Measurements from ENCODE around the gene ZNF860. TPM values are rescaled to one million over a fixed set of nuclear protein-coding genes. Genes with fewer than 3 reads are reported as not detected.
"Not testable (repeated sequence)": the region's sequence is repeated elsewhere in the genome, so short reads cannot be mapped to it uniquely, and the experiment has no call there.

ZNF860 gene
- total RNA-seq, 4 donors from 2014 or later = under 0.01 to 0.66 (median 0.28) TPM

- no peak overlapping the region for H3K27ac ChIP-seq (replicated peaks in 1 of 4)
- no peaks in the 10 kb centered on the region for H3K27me3 ChIP-seq
- H3K4me3 ChIP-seq = no peak overlapping the region
- no peaks in the 10 kb centered on the region for H3K4me1 ChIP-seq
- 80% methylated on average over 3 of the region's 3 CpGs for WGBS
- DNase-seq (ENCODE audit: extremely low spot score) = no peak
- intact Hi-C loops (cut with DNase I) = no loop called here
- H3K36me3 ChIP-seq = no peaks in the 10 kb centered on the region
- TF ChIP-seq EP300 (IDR thresholded peaks at IDR 0.05) = no peak
- no peak for TF ChIP-seq POLR2AphosphoS5 (IDR thresholded peaks at IDR 0.05)
- TF ChIP-seq POLR2A (IDR thresholded peaks at IDR 0.05; ENCODE audit: low read depth) = no peak
- no peak for TF ChIP-seq CTCF (IDR thresholded peaks at IDR 0.05)
- no peaks in the 10 kb centered on the region for H3K9me3 ChIP-seq
These were observed 21.8 kb downstream of the ZNF860 start for GRCh38 chr3:32003380-32003779.

GRCh38 chr3:32004113-32004765, 22.7 kb downstream of the ZNF860 start:
- Histone ChIP-seq H3K27ac (replicated peaks in 1 of 4) (no peak overlapping the region), H3K4me3 (no peak overlapping the region), H3K9me3 (no peaks in the 10 kb centered on the region), H3K4me1 (no peaks in the 10 kb centered on the region), H3K27me3 (no peaks in the 10 kb centered on the region), H3K36me3 (no peaks in the 10 kb centered on the region)
- WGBS = 85% methylated on average over 5 of the region's 5 CpGs
- intact Hi-C loops (cut with DNase I) = no loop called here
- TF ChIP-seq CTCF (IDR thresholded peaks at IDR 0.05) (no peak), EP300 (IDR thresholded peaks at IDR 0.05) (no peak), POLR2AphosphoS5 (IDR thresholded peaks at IDR 0.05) (no peak), POLR2A (IDR thresholded peaks at IDR 0.05; ENCODE audit: low read depth) (no peak)
- DNase-seq (ENCODE audit: extremely low spot score) = no peak

- no peak for TF ChIP-seq CTCF (IDR thresholded peaks at IDR 0.05)
- TF ChIP-seq POLR2A (IDR thresholded peaks at IDR 0.05; ENCODE audit: low read depth) = no peak
- no peak for TF ChIP-seq POLR2AphosphoS5 (IDR thresholded peaks at IDR 0.05)
- no peak for TF ChIP-seq EP300 (IDR thresholded peaks at IDR 0.05)
- whole genome bisulfite sequencing = 90% methylated on average over 2 of the region's 2 CpGs
- Histone ChIP-seq H3K27ac (replicated peaks in 1 of 4) (no peak overlapping the region), H3K9me3 (no peaks in the 10 kb centered on the region), H3K36me3 (no peaks in the 10 kb centered on the region), H3K4me1 (no peaks in the 10 kb centered on the region), H3K4me3 (no peak overlapping the region), H3K27me3 (no peaks in the 10 kb centered on the region)
- DNase-seq (ENCODE audit: extremely low spot score) = no peak
- intact Hi-C loops (cut with DNase I) = no loop called here
These were observed 27.6 kb downstream of the ZNF860 start for GRCh38 chr3:32009101-32009500.

GRCh38 chr3:32009957-32010356, 28.4 kb downstream of the ZNF860 start:
- H3K36me3 ChIP-seq = no peaks in the 10 kb centered on the region
- H3K9me3 ChIP-seq = no peaks in the 10 kb centered on the region
- no peak for DNase-seq (ENCODE audit: extremely low spot score)
- TF ChIP-seq CTCF (IDR thresholded peaks at IDR 0.05) = no peak
- no peak for TF ChIP-seq POLR2A (IDR thresholded peaks at IDR 0.05; ENCODE audit: low read depth)
- TF ChIP-seq POLR2AphosphoS5 (IDR thresholded peaks at IDR 0.05) = no peak
- TF ChIP-seq EP300 (IDR thresholded peaks at IDR 0.05) = no peak
- 82% methylated on average over 2 of the region's 2 CpGs for WGBS
- intact Hi-C loops (cut with DNase I) = no loop called here
- H3K4me3 ChIP-seq = no peak overlapping the region
- no peaks in the 10 kb centered on the region for H3K27me3 ChIP-seq
- no peaks in the 10 kb centered on the region for H3K4me1 ChIP-seq
- no peak overlapping the region for H3K27ac ChIP-seq (replicated peaks in 1 of 4)

GRCh38 chr3:32010699-32011098, 29.1 kb downstream of the ZNF860 start:
- H3K27me3 ChIP-seq; H3K4me1 ChIP-seq; H3K27ac ChIP-seq (replicated peaks in 1 of 4); DNase-seq (ENCODE audit: extremely low spot score); intact Hi-C loops (cut with DNase I); H3K9me3 ChIP-seq; H3K4me3 ChIP-seq; H3K36me3 ChIP-seq: not testable (repeated sequence)
- 93% methylated on average over 5 of the region's 7 CpGs for WGBS

- H3K9me3 ChIP-seq; DNase-seq (ENCODE audit: extremely low spot score); H3K27me3 ChIP-seq; H3K27ac ChIP-seq (replicated peaks in 1 of 4); H3K4me3 ChIP-seq; H3K36me3 ChIP-seq; intact Hi-C loops (cut with DNase I): not testable (repeated sequence)
- WGBS = 88% methylated on average over 3 of the region's 3 CpGs
- peaks cover 0 to 20% (median 15%) of the 10 kb centered on the region in 4 donors for H3K4me1 ChIP-seq
These were observed 34.1 kb downstream of the ZNF860 start for GRCh38 chr3:32015638-32016037.

Measured in esophagus muscularis mucosa (tissue), 4 donors.